HUES48 (cell line): ENCODE results near the gene NLRP6.

Experiments
- H3K27ac ChIP-seq: one replicate; pipeline ENCODE4 v1.7.0; 2013; ENCODE audit warnings: low read depth, low read length, inconsistent platforms
- H3K27me3 ChIP-seq: 2 replicates; pipeline ENCODE4 v1.6.1; 2013; ENCODE audit warnings: mild to moderate bottlenecking, low read length; ENCODE audit not compliant: control insufficient read depth, insufficient read depth
- H3K36me3 ChIP-seq: 2 replicates; pipeline ENCODE4 v1.6.1; 2013; ENCODE audit warnings: low read length; ENCODE audit not compliant: control insufficient read depth, insufficient read depth
- H3K4me1 ChIP-seq: 2 replicates; pipeline ENCODE4 v1.6.1; 2013; ENCODE audit warnings: mild to moderate bottlenecking, low read length; ENCODE audit not compliant: control insufficient read depth, insufficient read depth
- H3K4me3 ChIP-seq: 2 replicates; pipeline ENCODE4 v1.5.1; 2013; ENCODE audit warnings: mild to moderate bottlenecking, low read depth, low read length
- H3K9ac ChIP-seq: 2 replicates; pipeline ENCODE4 v1.6.1; 2013; ENCODE audit warnings: mild to moderate bottlenecking, low read depth, low read length, moderate library complexity
- H3K9me3 ChIP-seq: 2 replicates; pipeline ENCODE4 v1.6.1; 2013; ENCODE audit warnings: low read length; ENCODE audit not compliant: control insufficient read depth, insufficient read depth

NLRP6 gene

GRCh38 chr11:271319-271715 is 6.9 kb upstream of the NLRP6 start:
- Histone ChIP-seq H3K4me1 (peaks cover 25% of the 10 kb centered on the region), H3K36me3 (no peaks in the 10 kb centered on the region), H3K9me3 (0 out of 2 replicates have a peak, but pooled peaks cover 4% of the 10 kb centered on the region), H3K27me3 (no peaks in the 10 kb centered on the region), H3K9ac (no peak overlapping the region), H3K27ac (no peak overlapping the region), H3K4me3 (no peak overlapping the region)

GRCh38 chr11:272195-272930 is 5.8 kb upstream of the NLRP6 start:
- Histone ChIP-seq H3K9me3 (no peaks in the 10 kb centered on the region), H3K4me3 (no peak overlapping the region), H3K4me1 (peaks cover 25% of the 10 kb centered on the region), H3K27me3 (peaks cover under 1% of the 10 kb centered on the region; the same call in 1 of the 2 replicates), H3K9ac (no peak overlapping the region), H3K27ac (no peak overlapping the region), H3K36me3 (no peaks in the 10 kb centered on the region)

- no peak overlapping the region for H3K27ac ChIP-seq
- no peak overlapping the region for H3K9ac ChIP-seq
- no peaks in the 10 kb centered on the region for H3K9me3 ChIP-seq
- H3K4me1 ChIP-seq, result peaks cover 22% of the 10 kb centered on the region
- no peak overlapping the region for H3K4me3 ChIP-seq
- H3K27me3 ChIP-seq, result peaks cover 5% of the 10 kb centered on the region
- H3K36me3 ChIP-seq, result no peaks in the 10 kb centered on the region
Observed at GRCh38 chr11:272931-273198, 5.3 kb upstream of the NLRP6 start.

- peaks cover 5% of the 10 kb centered on the region for H3K4me1 ChIP-seq
- H3K9ac ChIP-seq, result no peak overlapping the region
- no peak overlapping the region for H3K4me3 ChIP-seq
- peaks cover 39% of the 10 kb centered on the region for H3K27me3 ChIP-seq
- no peak overlapping the region for H3K27ac ChIP-seq
- H3K36me3 ChIP-seq, result no peaks in the 10 kb centered on the region
- no peaks in the 10 kb centered on the region for H3K9me3 ChIP-seq
Observed at GRCh38 chr11:276219-276618, 2.0 kb upstream of the NLRP6 start.

- H3K9me3 ChIP-seq, result no peaks in the 10 kb centered on the region
- no peaks in the 10 kb centered on the region for H3K36me3 ChIP-seq
- H3K27ac ChIP-seq, result no peak overlapping the region
- peaks cover 5% of the 10 kb centered on the region for H3K4me1 ChIP-seq
- H3K4me3 ChIP-seq, result 0 out of 2 replicates have a peak overlapping the region, but pooled peaks have one; percentile 51
- H3K27me3 ChIP-seq, result peaks cover 63% of the 10 kb centered on the region
- H3K9ac ChIP-seq, result no peak overlapping the region
Observed at GRCh38 chr11:279040-279965, 1.1 kb downstream of the NLRP6 start.

- Histone ChIP-seq H3K4me1 (peaks cover 1% of the 10 kb centered on the region), H3K4me3 (peak overlapping the region; percentile 51), H3K27me3 (peaks cover 63% of the 10 kb centered on the region), H3K36me3 (no peaks in the 10 kb centered on the region), H3K27ac (no peak overlapping the region), H3K9ac (no peak overlapping the region), H3K9me3 (no peaks in the 10 kb centered on the region)
Observed at GRCh38 chr11:279966-280705, 1.9 kb downstream of the NLRP6 start.

GRCh38 chr11:280706-281485 is 2.7 kb downstream of the NLRP6 start:
- no peaks in the 10 kb centered on the region for H3K9me3 ChIP-seq
- peaks cover 65% of the 10 kb centered on the region for H3K27me3 ChIP-seq
- H3K27ac ChIP-seq, result no peak overlapping the region
- H3K9ac ChIP-seq, result no peak overlapping the region
- no peaks in the 10 kb centered on the region for H3K36me3 ChIP-seq
- peak overlapping the region; percentile 51; the same call in 1 of the 2 replicates for H3K4me3 ChIP-seq
- H3K4me1 ChIP-seq, result no peaks in the 10 kb centered on the region; the same call in 1 of the 2 replicates

GRCh38 chr11:281486-282161 is 3.4 kb downstream of the NLRP6 start:
- H3K4me3 ChIP-seq, result no peak overlapping the region
- no peak overlapping the region for H3K27ac ChIP-seq
- peaks cover 70% of the 10 kb centered on the region for H3K27me3 ChIP-seq
- H3K9me3 ChIP-seq, result no peaks in the 10 kb centered on the region
- H3K9ac ChIP-seq, result no peak overlapping the region
- no peaks in the 10 kb centered on the region; the same call in 1 of the 2 replicates for H3K4me1 ChIP-seq
- no peaks in the 10 kb centered on the region for H3K36me3 ChIP-seq

- Histone ChIP-seq H3K4me3 (no peak overlapping the region), H3K4me1 (no peaks in the 10 kb centered on the region; the same call in 1 of the 2 replicates), H3K36me3 (no peaks in the 10 kb centered on the region), H3K27ac (no peak overlapping the region), H3K27me3 (peaks cover 73% of the 10 kb centered on the region), H3K9ac (no peak overlapping the region), H3K9me3 (no peaks in the 10 kb centered on the region)
Observed at GRCh38 chr11:282171-282570, 4.0 kb downstream of the NLRP6 start.
